Peyer's patch (tissue), 4 donors: ENCODE measurements around the gene CNKSR3. TPM values are rescaled to one million over a fixed set of nuclear protein-coding genes. Genes with fewer than 3 reads are reported as not detected.

Source experiments
- DNase-seq, 3 donors: peaks; one replicate each; pipeline ENCODE4 v3.0.0-alpha.2; 2017 to 2019
- H3K27ac ChIP-seq, 4 donors: fragments of 200-600 bp; sonication (generic); one replicate each; pipeline ENCODE4 v1.5.1; 2016 to 2019
- H3K27me3 ChIP-seq, 2 donors: fragments of 200-600 bp; sonication (generic); one replicate each; pipeline ENCODE4 v1.5.1; 2019
- H3K36me3 ChIP-seq, 3 donors: fragments of 200-600 bp; sonication (generic); one replicate each; pipeline ENCODE4 v1.5.1; 2016 to 2019
- H3K4me1 ChIP-seq, 4 donors: fragments of 200-600 bp; sonication (generic); one replicate each; pipeline ENCODE4 v1.5.1; 2016 to 2019
- H3K4me3 ChIP-seq, 4 donors: fragments of 200-600 bp; sonication (generic); 1 replicate in 3 of 4; 2 replicates in 1 of 4; pipeline ENCODE4 v1.5.1; 2016 to 2019; ENCODE audit warnings: mild to moderate bottlenecking in 1 of 4
- H3K9me3 ChIP-seq, 4 donors: fragments of 200-600 bp; sonication (generic); one replicate each; pipeline ENCODE4 v1.5.1; 2016 to 2019; ENCODE audit warnings: mild to moderate bottlenecking in 1 of 4
- POLR2A ChIP-seq, 2 donors: fragments of 450-650 bp; IDR thresholded peaks; one replicate each; pipeline ENCODE4 v1.5.1; 2017; ENCODE audit warnings: antibody characterized with exemption in 2 of 2, mild to moderate bottlenecking in 2 of 2, moderate library complexity in 2 of 2
- total RNA-seq, 4 donors: library from RNA; depleted of rRNA; stranded (reverse); fragments of >200 nt; gene quantifications; one replicate each; pipeline ENCODE4 v1.1.0, GENCODE V29; 2016
- TF ChIP-seq, protein P1 (sequence below), 6 experiments: fragments of 450-650 bp in 4 of 6; fragments of 200-600 bp in 2 of 6; sonication (generic) in 1 of 6; IDR thresholded peaks; one replicate each; pipeline ENCODE4 v1.5.1; 2017 to 2019; ENCODE audit warnings: antibody characterized with exemption in 6 of 6, mild to moderate bottlenecking in 3 of 6, moderate library complexity in 1 of 6

Gene CNKSR3
- total RNA-seq, 4 donors from 2014 or later = 29.6 to 34.5 (median 30.1) TPM

DNA sequence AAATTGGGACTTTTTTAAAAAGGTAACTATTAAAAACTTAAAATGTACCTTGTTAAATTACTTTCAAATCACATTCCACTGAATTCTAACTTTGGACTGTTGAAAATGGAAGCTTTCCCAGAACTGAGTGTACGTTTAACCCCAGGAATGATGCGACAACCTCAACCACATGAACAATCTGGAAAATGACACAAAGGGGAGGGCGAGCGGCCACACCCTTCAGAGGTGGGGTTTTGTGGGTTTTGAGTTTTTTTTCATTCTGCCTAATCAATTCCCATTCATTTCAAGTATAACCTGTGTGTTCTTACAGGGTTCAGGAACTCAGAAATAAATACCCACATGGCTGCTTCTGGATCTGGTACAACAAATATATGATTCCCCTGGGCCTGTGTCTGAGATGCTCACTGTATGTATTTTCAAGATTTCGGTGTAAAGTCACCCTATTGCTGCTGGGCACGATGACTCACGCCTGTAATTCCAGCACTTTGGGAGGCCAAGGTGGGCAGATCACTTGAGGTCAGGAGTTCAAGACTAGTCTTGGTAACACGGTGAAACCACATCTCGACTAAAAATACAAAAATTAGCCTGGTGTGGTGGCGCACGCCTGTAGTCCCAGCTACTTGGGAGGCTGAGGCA lies 21.6 kb downstream of the CNKSR3 start:
- H3K36me3 ChIP-seq = no peaks in the 10 kb centered on the region
- no peaks in the 10 kb centered on the region for H3K27me3 ChIP-seq
- H3K4me3 ChIP-seq = no peak overlapping the region
- no peak for DNase-seq
- no peaks in the 10 kb centered on the region for H3K9me3 ChIP-seq
- TF ChIP-seq, protein P1, sequence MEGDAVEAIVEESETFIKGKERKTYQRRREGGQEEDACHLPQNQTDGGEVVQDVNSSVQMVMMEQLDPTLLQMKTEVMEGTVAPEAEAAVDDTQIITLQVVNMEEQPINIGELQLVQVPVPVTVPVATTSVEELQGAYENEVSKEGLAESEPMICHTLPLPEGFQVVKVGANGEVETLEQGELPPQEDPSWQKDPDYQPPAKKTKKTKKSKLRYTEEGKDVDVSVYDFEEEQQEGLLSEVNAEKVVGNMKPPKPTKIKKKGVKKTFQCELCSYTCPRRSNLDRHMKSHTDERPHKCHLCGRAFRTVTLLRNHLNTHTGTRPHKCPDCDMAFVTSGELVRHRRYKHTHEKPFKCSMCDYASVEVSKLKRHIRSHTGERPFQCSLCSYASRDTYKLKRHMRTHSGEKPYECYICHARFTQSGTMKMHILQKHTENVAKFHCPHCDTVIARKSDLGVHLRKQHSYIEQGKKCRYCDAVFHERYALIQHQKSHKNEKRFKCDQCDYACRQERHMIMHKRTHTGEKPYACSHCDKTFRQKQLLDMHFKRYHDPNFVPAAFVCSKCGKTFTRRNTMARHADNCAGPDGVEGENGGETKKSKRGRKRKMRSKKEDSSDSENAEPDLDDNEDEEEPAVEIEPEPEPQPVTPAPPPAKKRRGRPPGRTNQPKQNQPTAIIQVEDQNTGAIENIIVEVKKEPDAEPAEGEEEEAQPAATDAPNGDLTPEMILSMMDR (IDR thresholded peaks at IDR 0.05) = no peak
- TF ChIP-seq POLR2A (IDR thresholded peaks at IDR 0.05) = no peak
- peaks cover 0 to 10% (median 0%) of the 10 kb centered on the region in 4 donors for H3K4me1 ChIP-seq
- no peak overlapping the region for H3K27ac ChIP-seq

DNA sequence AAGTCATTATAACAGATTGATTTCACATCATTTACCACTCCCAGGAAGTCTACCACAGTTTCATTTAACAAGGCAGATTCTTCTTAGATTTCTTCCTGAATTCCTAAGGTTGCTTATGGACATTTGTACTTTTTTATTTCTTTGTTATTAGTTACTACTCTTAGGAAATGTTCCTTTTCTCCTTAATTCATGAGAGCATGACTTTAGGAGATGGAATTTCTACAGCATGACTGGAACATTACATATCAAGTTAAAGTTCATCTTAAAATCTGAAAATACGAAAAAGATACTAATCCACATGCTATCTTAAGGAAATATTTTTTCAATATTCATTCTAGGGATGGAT lies 22.3 kb downstream of the CNKSR3 start:
- Histone ChIP-seq H3K36me3 (no peaks in the 10 kb centered on the region), H3K4me3 (no peak overlapping the region), H3K27me3 (no peaks in the 10 kb centered on the region), H3K27ac (no peak overlapping the region), H3K4me1 (peaks cover 0 to 10% (median 0%) of the 10 kb centered on the region in 4 donors), H3K9me3 (no peaks in the 10 kb centered on the region)
- TF ChIP-seq, protein P1 (IDR thresholded peaks at IDR 0.05) = no peak
- no peak for TF ChIP-seq POLR2A (IDR thresholded peaks at IDR 0.05)
- DNase-seq = no peak

DNA sequence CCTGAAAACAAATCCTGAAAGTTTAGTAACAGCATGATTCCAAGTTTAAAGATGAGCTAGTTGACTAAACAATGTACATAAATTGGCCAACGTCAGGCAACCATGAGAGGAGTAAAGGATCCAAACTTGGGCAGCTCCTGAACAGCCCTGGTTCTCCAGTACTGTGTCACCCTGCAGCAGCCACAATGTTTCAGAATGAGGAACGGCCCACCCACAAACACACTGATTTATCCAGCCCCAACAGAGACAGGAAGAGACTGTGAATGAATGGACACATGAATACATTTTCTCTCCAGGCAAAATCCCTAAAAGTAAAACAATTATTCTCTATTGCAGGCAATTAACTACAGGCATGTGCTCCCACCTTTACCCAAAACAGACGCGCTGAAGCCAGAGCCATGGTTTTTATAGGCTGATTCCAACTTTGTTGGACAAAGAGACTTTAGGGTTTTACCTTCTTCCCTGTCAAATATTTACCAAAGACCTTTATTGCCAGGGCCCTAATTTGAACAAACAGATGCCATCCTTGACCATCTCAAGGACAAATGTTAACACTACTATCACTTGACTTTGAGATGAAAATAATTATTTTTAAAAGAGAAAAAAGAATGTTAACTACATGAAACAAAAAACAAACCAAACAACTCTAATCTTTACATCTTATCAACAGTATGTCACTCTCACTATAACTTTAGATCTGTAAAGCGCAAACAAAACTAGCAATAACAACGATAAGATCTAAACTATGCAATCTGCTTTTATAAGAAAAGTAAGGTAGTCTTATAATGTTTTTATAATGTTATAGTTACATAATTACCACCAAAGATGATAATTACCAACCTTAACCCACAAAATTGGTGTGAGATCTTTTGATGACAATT lies 22.9 kb downstream of the CNKSR3 start:
- TF ChIP-seq POLR2A (IDR thresholded peaks at IDR 0.05) = no peak
- TF ChIP-seq, protein P1 (IDR thresholded peaks at IDR 0.05) = no peak
- no peaks in the 10 kb centered on the region for H3K9me3 ChIP-seq
- H3K4me1 ChIP-seq = peaks cover 0 to 10% (median 0%) of the 10 kb centered on the region in 4 donors
- no peak for DNase-seq
- H3K36me3 ChIP-seq = no peaks in the 10 kb centered on the region
- H3K4me3 ChIP-seq = no peak overlapping the region
- no peak overlapping the region for H3K27ac ChIP-seq
- no peaks in the 10 kb centered on the region for H3K27me3 ChIP-seq

DNA sequence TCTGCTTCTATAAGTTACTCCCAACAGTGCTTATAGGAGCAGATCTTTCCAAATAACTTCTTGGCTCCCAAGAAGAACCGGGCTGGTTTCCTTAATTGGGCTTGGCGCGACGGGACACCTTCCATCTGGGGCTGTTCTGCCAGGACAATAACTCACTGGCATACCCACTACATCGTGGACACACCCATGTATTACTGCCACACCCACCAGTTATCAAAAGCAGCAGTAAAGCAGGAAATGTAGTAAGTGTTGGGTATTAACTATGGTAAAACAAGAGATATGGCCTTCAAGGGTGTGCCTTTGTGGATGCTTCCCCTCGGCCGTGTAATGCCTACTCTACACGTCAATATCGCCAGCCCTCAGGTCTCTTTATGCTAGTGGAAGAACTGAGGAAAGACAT lies 24.7 kb downstream of the CNKSR3 start:
- Histone ChIP-seq H3K9me3 (no peaks in the 10 kb centered on the region), H3K4me1 (peaks cover 0 to 10% (median 0%) of the 10 kb centered on the region in 4 donors), H3K27me3 (no peaks in the 10 kb centered on the region), H3K27ac (peak overlapping the region in 2 of 4 donors; percentile 33 to 52), H3K4me3 (no peak overlapping the region), H3K36me3 (no peaks in the 10 kb centered on the region)
- TF ChIP-seq POLR2A (IDR thresholded peaks at IDR 0.05) = no peak
- TF ChIP-seq, protein P1 (IDR thresholded peaks at IDR 0.05) = no peak
- peak in 1 of 3 donors; percentile 63 for DNase-seq

DNA sequence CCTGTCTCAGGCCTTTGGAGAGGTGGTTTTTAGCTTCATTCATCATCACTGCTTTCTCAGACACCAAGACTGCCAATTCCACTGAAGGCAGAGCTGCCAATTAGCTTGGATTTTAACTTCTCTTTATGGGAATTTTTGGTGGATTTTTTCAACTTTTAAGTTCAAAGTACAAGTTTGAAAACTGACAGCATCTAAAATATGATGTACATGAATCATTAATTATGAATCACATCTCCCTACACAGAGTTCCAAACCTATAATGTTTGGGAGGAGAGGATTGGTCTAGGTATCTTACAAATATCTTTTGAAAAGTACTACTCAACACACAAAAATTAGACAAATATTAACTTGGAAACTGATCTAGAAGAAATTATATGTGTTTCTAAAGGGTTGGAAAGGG lies 25.5 kb downstream of the CNKSR3 start:
- H3K4me3 ChIP-seq = no peak overlapping the region
- no peaks in the 10 kb centered on the region for H3K36me3 ChIP-seq
- no peaks in the 10 kb centered on the region for H3K9me3 ChIP-seq
- H3K4me1 ChIP-seq = peaks cover 0 to 10% (median 0%) of the 10 kb centered on the region in 4 donors
- no peaks in the 10 kb centered on the region for H3K27me3 ChIP-seq
- no peak for TF ChIP-seq POLR2A (IDR thresholded peaks at IDR 0.05)
- TF ChIP-seq, protein P1 (IDR thresholded peaks at IDR 0.05) = no peak
- no peak for DNase-seq
- no peak overlapping the region for H3K27ac ChIP-seq
